T-helper 9 cell (primary cell): ENCODE data around the gene EHD2.
A peak's percentile ranks its signal among the peaks of the same experiment; 100 is the strongest.
"Not testable (repeated sequence)": the region's sequence is repeated elsewhere in the genome, so short reads cannot be mapped to it uniquely, and the experiment has no call there.

Experiments used
- DNase-seq: peaks from one replicate; pipeline ENCODE4 v3.0.0-alpha.2; 2020

EHD2 gene

DNA sequence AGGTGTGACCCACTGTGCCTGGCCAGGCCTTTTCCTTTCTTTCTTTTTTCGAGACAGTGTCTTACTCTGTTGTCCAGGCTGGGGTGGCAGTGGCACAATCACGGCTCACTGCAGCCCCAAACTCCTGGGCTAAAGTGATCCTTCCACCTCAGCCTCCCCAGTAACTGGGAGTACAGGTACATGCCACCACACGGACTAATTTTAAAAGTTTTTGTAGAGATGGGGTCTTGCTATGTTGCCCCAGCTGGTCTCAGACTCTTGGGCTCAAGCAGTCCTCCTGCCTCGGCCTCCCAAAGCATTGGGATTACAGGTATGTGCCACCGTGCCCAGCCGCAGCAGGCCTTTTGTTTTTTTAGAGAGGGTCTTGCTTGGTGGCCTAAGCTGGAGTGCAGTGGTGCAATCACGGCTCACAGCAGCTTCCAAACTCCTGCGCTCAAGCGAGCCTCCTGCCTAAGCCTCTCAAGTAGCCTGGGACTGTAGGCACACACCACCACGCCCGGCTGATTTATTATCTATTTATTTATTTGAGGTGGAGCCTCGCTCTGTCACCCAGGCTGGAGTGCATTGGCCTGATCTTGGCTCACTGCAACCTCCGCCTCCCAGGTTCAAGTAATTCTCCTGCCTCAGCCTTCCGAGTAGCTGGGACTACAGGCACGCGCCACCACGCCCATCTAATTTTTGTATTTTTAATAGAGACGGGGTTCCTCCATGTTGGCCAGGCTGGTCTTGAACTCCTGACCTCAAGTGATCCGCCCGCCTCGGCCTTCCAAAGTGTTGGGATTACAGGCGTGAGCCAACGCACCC is 64.2 kb downstream of the EHD2 start:
- DNase-seq: not testable (repeated sequence)

GRCh38 chr19:47778049-47778953 is 65.1 kb downstream of the EHD2 start, which contains the start of gene SELENOW:
SELENOW (plus strand) TSS chr19:47778703; CDS start chr19:47778786, 83 bp downstream.
- peak; percentile 62 for DNase-seq

DNA sequence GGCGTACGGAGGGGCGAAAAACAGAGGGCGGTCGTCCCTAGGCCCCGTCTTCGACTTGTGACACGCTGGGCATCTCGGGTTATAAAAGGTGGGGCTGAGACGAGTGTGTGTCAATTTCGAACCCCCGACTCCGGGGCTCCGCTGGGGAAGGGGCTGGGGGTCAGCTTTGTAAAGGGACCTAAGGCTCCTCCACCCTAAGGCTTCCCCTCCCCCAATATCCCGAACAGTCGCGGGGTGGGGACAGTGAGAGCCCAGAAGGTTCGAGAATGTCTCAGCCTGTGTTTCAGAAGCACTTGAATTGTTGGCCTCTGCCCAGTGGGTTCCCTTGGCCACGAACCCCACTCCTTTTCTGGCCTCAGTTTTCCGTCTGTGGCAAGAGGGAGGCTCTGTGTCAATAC is 65.7 kb downstream of the EHD2 start:
- DNase-seq: no peak

- DNase-seq: no peak
These were observed 66.4 kb downstream of the EHD2 start for GRCh38 chr19:47779524-47780214.

DNA sequence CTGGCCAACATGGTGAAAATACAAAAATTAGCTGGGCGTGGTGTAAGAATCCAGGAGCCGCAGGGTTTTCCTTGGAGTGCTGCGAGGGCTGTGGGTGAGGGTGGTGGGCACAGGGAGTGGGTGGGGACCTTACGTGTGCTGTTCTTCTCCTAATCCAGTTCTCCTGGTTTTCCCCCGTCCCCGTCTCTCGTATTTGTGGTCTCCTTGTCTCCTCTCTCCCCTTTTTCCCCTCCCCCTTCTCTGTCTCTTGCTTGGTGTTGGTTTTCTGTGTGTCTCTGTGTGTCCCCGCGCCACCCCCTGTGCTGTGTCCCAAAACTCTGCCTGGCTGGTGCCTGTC is 67.0 kb downstream of the EHD2 start:
- DNase-seq: no peak

GRCh38 chr19:47781590-47782262 is 68.5 kb downstream of the EHD2 start:
- DNase-seq: no peak

- no peak for DNase-seq
These were observed 73.3 kb downstream of the EHD2 start for GRCh38 chr19:47786566-47786965.

DNA sequence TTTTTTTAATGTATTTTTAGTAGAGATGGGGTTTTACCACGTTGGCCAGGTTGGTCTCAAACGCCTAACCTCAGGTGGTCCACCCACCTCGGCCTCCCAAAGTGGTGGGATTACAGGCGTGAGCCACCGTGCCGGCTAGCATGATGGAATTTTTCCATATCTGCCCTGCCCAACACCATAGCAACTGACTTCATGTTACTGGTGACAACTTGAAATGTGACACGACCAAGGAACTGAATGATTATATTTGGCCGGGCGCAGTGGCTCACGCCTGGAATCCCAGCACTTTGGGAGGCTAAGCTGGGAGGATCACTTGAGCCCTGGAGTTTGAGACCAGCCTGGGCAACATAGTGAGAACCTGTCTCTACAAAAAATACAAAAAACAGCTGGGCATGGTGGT is 74.1 kb downstream of the EHD2 start:
- DNase-seq: not testable (repeated sequence)

DNA sequence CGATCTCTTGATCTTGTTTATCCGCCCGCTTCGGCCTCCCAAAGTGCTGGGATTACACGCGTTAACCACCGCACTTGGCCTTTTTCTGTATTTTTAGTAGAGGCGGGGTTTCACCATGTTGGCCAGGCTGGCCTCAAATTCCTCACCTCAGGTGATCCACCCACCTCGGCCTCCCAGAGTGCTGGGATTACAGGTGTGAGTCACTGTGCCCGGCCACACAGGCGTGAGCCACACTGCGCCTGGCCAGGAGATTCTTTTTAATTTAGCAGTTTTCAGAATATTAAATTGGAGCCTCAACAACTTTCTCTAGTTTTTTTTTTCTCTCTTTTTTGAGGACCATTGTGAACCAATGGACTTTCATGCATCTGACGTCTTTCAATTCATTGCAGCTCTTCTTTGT is 76.6 kb downstream of the EHD2 start:
- DNase-seq: not testable (repeated sequence)

DNA sequence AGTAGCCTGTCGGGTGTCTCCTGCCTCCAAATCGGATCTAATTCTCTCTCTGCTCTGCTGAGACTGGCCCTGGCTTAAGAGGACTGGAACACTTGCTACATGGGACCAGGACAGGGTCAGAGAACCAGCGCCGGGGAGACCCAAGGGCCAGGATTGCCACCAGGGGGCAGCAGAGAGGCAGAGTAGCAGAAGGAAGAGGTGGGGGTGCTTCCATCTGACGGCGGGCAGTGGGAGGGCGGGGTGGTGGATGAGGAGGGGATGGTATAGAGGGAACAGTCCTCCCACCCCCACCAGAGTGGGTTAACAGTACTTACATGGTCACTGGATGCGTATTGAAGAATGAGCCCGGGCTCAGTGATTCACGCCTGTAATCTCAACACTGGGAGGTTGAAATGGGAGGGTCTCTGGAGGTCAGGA is 77.2 kb downstream of the EHD2 start:
- peak; percentile 92 for DNase-seq

GRCh38 chr19:47792616-47793015 is 79.4 kb downstream of the EHD2 start:
- DNase-seq: no peak
